Panc1 (cell line): ENCODE results near the gene SGF29.
A peak's percentile ranks its signal among the peaks of the same experiment; 100 is the strongest.

Experiments used
- CTCF ChIP-seq: fragments of 450-650 bp; IDR thresholded peaks from 2 replicates; pipeline ENCODE4 v1.5.1; 2017; ENCODE audit warnings: mild to moderate bottlenecking
- POLR2AphosphoS5 ChIP-seq: IDR thresholded peaks from 2 replicates; pipeline ENCODE4 v1.6.1; 2012; ENCODE audit warnings: mild to moderate bottlenecking, low read depth, low read length, moderate library complexity

- TF ChIP-seq POLR2AphosphoS5 = peak; percentile 99
- peak; percentile 68; the same call in 1 of the 2 replicates for TF ChIP-seq CTCF
These were observed at the start of gene SGF29 for GRCh38 chr16:28553776-28554633.
